Right lobe of liver (tissue), 6 donors: Measurements from ENCODE around the gene DYRK1A. TPM values are rescaled to one million over a fixed set of nuclear protein-coding genes. Genes with fewer than 3 reads are reported as not detected.

Source experiments
- ATAC-seq, 4 donors: fragments of 200-7000 bp; cut with Tn5 transposase; one replicate each; pipeline ENCODE4 v1.9.1; 2020; ENCODE audit warnings: mild to moderate bottlenecking in 4 of 4, moderate library complexity in 4 of 4
- DNase-seq, 3 donors: peaks; one replicate each; pipeline ENCODE4 v3.0.0-alpha.2; 2020
- H3K27ac ChIP-seq, 3 donors: fragments of 200-600 bp; one replicate each; pipeline ENCODE4 v1.8.0; 2022
- H3K27me3 ChIP-seq, 2 donors: fragments of 200-600 bp; one replicate each; pipeline ENCODE4 v1.8.0; 2022
- H3K36me3 ChIP-seq, 4 donors: fragments of 200-600 bp; sonication (generic) in 1 of 4; one replicate each; pipeline versions ENCODE4 v1.5.1 to v1.8.0; 2017 to 2022; ENCODE audit warnings: control low read depth in 1 of 4
- H3K4me1 ChIP-seq, 4 donors: fragments of 200-600 bp; sonication (generic) in 1 of 4; one replicate each; pipeline versions ENCODE4 v1.5.1 to v1.8.0; 2017 to 2022; ENCODE audit warnings: control low read depth in 1 of 4
- H3K4me3 ChIP-seq, 3 donors: fragments of 200-600 bp; one replicate each; pipeline ENCODE4 v1.8.0; 2022
- H3K9me3 ChIP-seq, 4 donors: fragments of 200-600 bp; sonication (generic) in 1 of 4; one replicate each; pipeline versions ENCODE4 v1.5.1 to v1.8.0; 2017 to 2022; ENCODE audit warnings: control low read depth in 1 of 4
- CTCF ChIP-seq, 4 donors: fragments of 200-600 bp in 3 of 4; fragments of 450-650 bp in 1 of 4; IDR thresholded peaks; one replicate each; pipeline versions ENCODE4 v1.5.1 to v1.8.0; 2016 to 2022; ENCODE audit warnings: antibody characterized with exemption in 4 of 4, mild to moderate bottlenecking in 2 of 4
- POLR2A ChIP-seq: fragments of 450-650 bp; IDR thresholded peaks from one replicate; pipeline ENCODE4 v1.6.1; 2017; ENCODE audit warnings: antibody characterized with exemption, mild to moderate bottlenecking
- WGBS: methylation state at CpG from one replicate; pipeline ENCODE4 v1.1.6; 2018; ENCODE audit warnings: low coverage, low lambda C conversion rate; ENCODE audit not compliant: insufficient coverage; ENCODE audit errors: missing lambda C conversion rate; 5-methylcytosine and 5-hydroxymethylcytosine counted together
- intact Hi-C, 2 donors: fragments of 100-400 bp; cut with DNase I; formaldehyde crosslinking; loops; one replicate each; pipeline versions ENCODE4 v1.11.2 to v1.14.1; 2022
- total RNA-seq, 6 experiments: library from RNA; depleted of rRNA in 2 of 6; stranded (reverse); fragments of >200 nt in 2 of 6; fragmentation: NEBNext Ultra II Directional in 3 of 6; extraction: Animal tissue kit (Norgen Biotek cat#: 25700) in 3 of 6; gene quantifications; one replicate each; pipeline versions ENCODE4 v1.1.0 to v1.2.4, GENCODE V29; 2016 to 2023
- donor health status: DM: no; HTN: yes; CAD: no.
- donor health status: DM: no; HTN: no; CAD: no.
- donor health status: DM: no; HTN: no; CAD: no.
- donor health status: DM: no; HTN: yes; CAD: no.
- donor health status: DM: no; HTN: yes; CAD: no.

Gene DYRK1A
- total RNA-seq, 6 experiments from 2014 or later, result 20.6 to 32.5 (median 25.7) TPM

- ATAC-seq (no peak), DNase-seq (no peak)
- peaks cover 0 to 66% (median 16%) of the 10 kb centered on the region in 4 donors for H3K4me1 ChIP-seq
- no peaks in the 10 kb centered on the region for H3K36me3 ChIP-seq
- H3K27ac ChIP-seq, result no peak overlapping the region
- TF ChIP-seq POLR2A, result no peak
- TF ChIP-seq CTCF (IDR thresholded peaks at IDR 0.05), result no peak
- no peak overlapping the region for H3K4me3 ChIP-seq
- no peaks in the 10 kb centered on the region for H3K27me3 ChIP-seq
- intact Hi-C loops, result no loop called here
- 31% methylated on average over 1 of the region's 1 CpG for WGBS
- H3K9me3 ChIP-seq, result no peaks in the 10 kb centered on the region
These were observed 7.0 kb downstream of the DYRK1A start for GRCh38 chr21:37373539-37373938.

DNA sequence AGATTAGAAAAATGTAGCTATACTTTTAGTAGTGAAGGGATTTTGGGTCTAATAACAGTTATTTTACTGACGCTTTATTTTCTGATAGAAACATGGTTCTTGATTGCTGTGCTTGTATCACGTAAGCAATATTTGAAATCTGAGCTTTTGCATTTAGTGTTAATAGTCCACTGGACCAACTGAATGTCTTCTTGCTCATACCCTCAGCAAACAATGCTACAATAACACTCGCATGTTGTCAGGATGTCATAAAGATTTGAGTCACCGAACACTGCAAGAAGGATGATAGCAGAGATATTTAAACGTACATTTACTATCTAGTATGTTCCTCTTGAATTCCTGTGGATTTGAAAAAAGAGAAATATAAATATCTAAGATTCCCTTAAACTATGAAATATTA, 7.5 kb downstream of the DYRK1A start:
- no peak overlapping the region for H3K27ac ChIP-seq
- ATAC-seq (no peak), DNase-seq (no peak)
- no peaks in the 10 kb centered on the region for H3K36me3 ChIP-seq
- 68% methylated on average over 5 of the region's 5 CpGs for WGBS
- intact Hi-C loops, result no loop called here
- no peak overlapping the region for H3K4me3 ChIP-seq
- H3K9me3 ChIP-seq, result no peaks in the 10 kb centered on the region
- H3K27me3 ChIP-seq, result no peaks in the 10 kb centered on the region
- peaks cover 0 to 63% (median 15%) of the 10 kb centered on the region in 4 donors for H3K4me1 ChIP-seq
- TF ChIP-seq POLR2A, result no peak

GRCh38 chr21:37375866-37376574, 9.4 kb downstream of the DYRK1A start:
- DNase-seq (no peak), ATAC-seq (no peak)
- Histone ChIP-seq H3K4me1 (peaks cover 0 to 62% (median 14%) of the 10 kb centered on the region in 4 donors), H3K27ac (peak overlapping the region in 2 of 3 donors; percentile 61 to 64), H3K4me3 (no peak overlapping the region), H3K36me3 (no peaks in the 10 kb centered on the region), H3K27me3 (no peaks in the 10 kb centered on the region), H3K9me3 (no peaks in the 10 kb centered on the region)
- TF ChIP-seq CTCF (IDR thresholded peaks at IDR 0.05) (no peak), POLR2A (no peak)
- 95% methylated on average over 8 of the region's 13 CpGs for WGBS
- intact Hi-C loops, result no loop called here

GRCh38 chr21:37378700-37379139, 12.1 kb downstream of the DYRK1A start:
- intact Hi-C loops, result no loop called here
- Histone ChIP-seq H3K4me3 (no peak overlapping the region), H3K36me3 (no peaks in the 10 kb centered on the region), H3K9me3 (no peaks in the 10 kb centered on the region), H3K27me3 (no peaks in the 10 kb centered on the region), H3K27ac (no peak overlapping the region), H3K4me1 (peaks cover 0 to 50% (median 14%) of the 10 kb centered on the region in 4 donors)
- DNase-seq (no peak), ATAC-seq (no peak)
- WGBS, result 63% methylated on average over 3 of the region's 3 CpGs
- no peak for TF ChIP-seq CTCF (IDR thresholded peaks at IDR 0.05)
- no peak for TF ChIP-seq POLR2A
